Posterior cingulate gyrus (tissue), 11 donors: Measurements from ENCODE around the gene GOLGA5.
"Not testable (repeated sequence)": the region's sequence is repeated elsewhere in the genome, so short reads cannot be mapped to it uniquely, and the experiment has no call there.

Experiments used
- DNase-seq, 10 donors: peaks; one replicate each; pipeline versions ENCODE4 v3.0.0 to v3.0.0-alpha.2; 2020 to 2021; ENCODE audit warnings: mixed read lengths in 3 of 10
- intact Hi-C: fragments of 100-400 bp; cut with DNase I; formaldehyde crosslinking; loops from one replicate; pipeline ENCODE4 v1.15.1; 2023

GOLGA5 gene

GRCh38 chr14:92819011-92819597 lies 25.0 kb downstream of the GOLGA5 start:
- DNase-seq = no peak
- intact Hi-C loops = no loop called here

- intact Hi-C loops = not testable (repeated sequence)
These were observed 25.8 kb downstream of the GOLGA5 start for GRCh38 chr14:92819680-92820535.

GRCh38 chr14:92820536-92820840 lies 26.4 kb downstream of the GOLGA5 start:
- intact Hi-C loops, DNase-seq: not testable (repeated sequence)

More at GRCh38 chr14:92819680-92820535, 25.8 kb downstream of the GOLGA5 start:
- DNase-seq = peak in 5 of 10 donors; percentile 16 to 85 (median 36)

GRCh38 chr14:92830902-92831301 lies 36.8 kb downstream of the GOLGA5 start:
- DNase-seq = no peak
- intact Hi-C loops = no loop called here

- intact Hi-C loops = no loop called here
These were observed 38.1 kb downstream of the GOLGA5 start for GRCh38 chr14:92832137-92832700.

GRCh38 chr14:92841930-92842329 lies 47.8 kb downstream of the GOLGA5 start:
- intact Hi-C loops = no loop called here
- no peak for DNase-seq

More at GRCh38 chr14:92832137-92832700, 38.1 kb downstream of the GOLGA5 start:
- no peak for DNase-seq

GRCh38 chr14:92844204-92844603 lies 50.1 kb downstream of the GOLGA5 start:
- intact Hi-C loops = no loop called here
- DNase-seq = no peak

- intact Hi-C loops = no loop called here
- DNase-seq = no peak
These were observed 52.2 kb downstream of the GOLGA5 start for GRCh38 chr14:92846162-92846897.

GRCh38 chr14:92847278-92847677 lies 53.2 kb downstream of the GOLGA5 start:
- intact Hi-C loops = no loop called here
- no peak for DNase-seq

GRCh38 chr14:92847749-92848148 lies 53.6 kb downstream of the GOLGA5 start:
- intact Hi-C loops = no loop called here
- DNase-seq = no peak

GRCh38 chr14:92848887-92849286 lies 54.8 kb downstream of the GOLGA5 start:
- intact Hi-C loops = no loop called here
- no peak for DNase-seq

- DNase-seq = no peak
- intact Hi-C loops = no loop called here
These were observed 56.4 kb downstream of the GOLGA5 start for GRCh38 chr14:92850492-92850891.

- intact Hi-C loops, DNase-seq: not testable (repeated sequence)
These were observed 59.0 kb downstream of the GOLGA5 start for GRCh38 chr14:92853136-92853535.

GRCh38 chr14:92860049-92860840 lies 66.1 kb downstream of the GOLGA5 start:
- no peak for DNase-seq
- intact Hi-C loops = no loop called here

GRCh38 chr14:92861856-92862745 lies 68.0 kb downstream of the GOLGA5 start:
- intact Hi-C loops = no loop called here

GRCh38 chr14:92863286-92864080 lies 69.4 kb downstream of the GOLGA5 start:
- intact Hi-C loops = no loop called here

More at GRCh38 chr14:92861856-92862745, 68.0 kb downstream of the GOLGA5 start:
- no peak for DNase-seq

GRCh38 chr14:92865674-92866073 lies 71.6 kb downstream of the GOLGA5 start:
- no peak for DNase-seq
- intact Hi-C loops = no loop called here

More at GRCh38 chr14:92863286-92864080, 69.4 kb downstream of the GOLGA5 start:
- DNase-seq = no peak

- peak in 1 of 10 donors; percentile 65 for DNase-seq
- intact Hi-C loops = no loop called here
These were observed 72.2 kb downstream of the GOLGA5 start for GRCh38 chr14:92866181-92866752.
